ENCODE results near the gene CMIP. TPM values are rescaled to one million over a fixed set of nuclear protein-coding genes. Genes with fewer than 3 reads are reported as not detected.

CMIP gene
- total RNA-seq, 5 donors from 2014 or later (not counting 1 experiment from before 2014, with no cell fraction given) = 39.8 to 55.9 (median 42.6) TPM

GRCh38 chr16:81527477-81528178 is 83.0 kb downstream of the CMIP start:
- H3K9me3 Mint-ChIP-seq = no peaks in the 10 kb centered on the region
- no peak overlapping the region for H3K4me3 Mint-ChIP-seq
- ATAC-seq (replicated peaks in 1 of 4) (no peak), DNase-seq (no peak)
- peaks cover 26% of the 10 kb centered on the region for H3K36me3 Mint-ChIP-seq
- Histone ChIP-seq H3K9me3 (no peaks in the 10 kb centered on the region), H3K4me3 (ENCODE audit: control insufficient read depth in 1 of 2, extremely low read depth in 1 of 2, low read length in 1 of 2) (no peak overlapping the region), H3K4me1 (ENCODE audit: control insufficient read depth in 1 of 2, extremely low read depth in 1 of 2, insufficient read depth in 2 of 2, low read length in 2 of 2) (peaks cover 0 to 65% of the 10 kb centered on the region in 2 experiments), H3K27ac (ENCODE audit: low read length) (peak overlapping the region; percentile 74), H3K27me3 (replicated peaks in 1 of 2; ENCODE audit: control insufficient read depth in 2 of 2, extremely low read depth in 1 of 2, insufficient read depth in 2 of 2, low read length in 1 of 2) (no peaks in the 10 kb centered on the region), H3K36me3 (ENCODE audit: control insufficient read depth in 2 of 2, extremely low read depth in 1 of 2, insufficient read depth in 1 of 2, low read length in 1 of 2) (peaks cover 2 to 4% of the 10 kb centered on the region in 2 donors)
- WGBS (ENCODE audit: insufficient coverage) = 93% methylated on average over 2 of the region's 7 CpGs
- ChIA-PET POLR2A (no interaction called here), CTCF (interaction anchor here in 1 of 2 donors (1.8 kb wide), 1 partner anchor 124 kb away, joined by 4 read pairs; no protein-coding TSS in a partner anchor)
- H3K27me3 Mint-ChIP-seq = no peaks in the 10 kb centered on the region
- H3K4me1 Mint-ChIP-seq = peaks cover 30 to 61% (median 55%) of the 10 kb centered on the region in 3 donors
- peak overlapping the region in 1 of 2 donors; percentile 83 for H3K27ac Mint-ChIP-seq

GRCh38 chr16:81528256-81528655 is 83.6 kb downstream of the CMIP start:
- WGBS (ENCODE audit: insufficient coverage) = 100% methylated on average over 2 of the region's 2 CpGs
- Mint-ChIP-seq H3K27me3 (no peaks in the 10 kb centered on the region), H3K9me3 (no peaks in the 10 kb centered on the region), H3K4me1 (peaks cover 30 to 61% (median 53%) of the 10 kb centered on the region in 3 donors), H3K4me3 (no peak overlapping the region), H3K36me3 (peaks cover 30% of the 10 kb centered on the region), H3K27ac (no peak overlapping the region)
- no peak overlapping the region for H3K27ac ChIP-seq (ENCODE audit: low read length)
- no peaks in the 10 kb centered on the region for H3K9me3 ChIP-seq
- CTCF ChIA-PET = no interaction called here
- DNase-seq (no peak), ATAC-seq (replicated peaks in 1 of 4) (no peak)
- POLR2A ChIA-PET = interaction anchor here in 1 of 2 donors (0.7 kb wide), 1 partner anchor 169 kb away, joined by 3 read pairs; no protein-coding TSS in a partner anchor
- H3K4me3 ChIP-seq (ENCODE audit: control insufficient read depth in 1 of 2, extremely low read depth in 1 of 2, low read length in 1 of 2) = no peak overlapping the region
- H3K27me3 ChIP-seq (replicated peaks in 1 of 2; ENCODE audit: control insufficient read depth in 2 of 2, extremely low read depth in 1 of 2, insufficient read depth in 2 of 2, low read length in 1 of 2) = no peaks in the 10 kb centered on the region
- H3K36me3 ChIP-seq (ENCODE audit: control insufficient read depth in 2 of 2, extremely low read depth in 1 of 2, insufficient read depth in 1 of 2, low read length in 1 of 2) = peaks cover 2 to 4% of the 10 kb centered on the region in 2 donors
- peaks cover 0 to 59% of the 10 kb centered on the region in 2 experiments for H3K4me1 ChIP-seq (ENCODE audit: control insufficient read depth in 1 of 2, extremely low read depth in 1 of 2, insufficient read depth in 2 of 2, low read length in 2 of 2)

GRCh38 chr16:81530296-81530721 is 85.7 kb downstream of the CMIP start:
- DNase-seq (no peak), ATAC-seq (replicated peaks in 1 of 4) (no peak)
- Mint-ChIP-seq H3K27ac (no peak overlapping the region), H3K27me3 (no peaks in the 10 kb centered on the region), H3K36me3 (peaks cover 30% of the 10 kb centered on the region), H3K4me1 (peaks cover 28 to 48% (median 44%) of the 10 kb centered on the region in 3 donors), H3K4me3 (no peak overlapping the region), H3K9me3 (no peaks in the 10 kb centered on the region)
- Histone ChIP-seq H3K9me3 (no peaks in the 10 kb centered on the region), H3K4me1 (ENCODE audit: control insufficient read depth in 1 of 2, extremely low read depth in 1 of 2, insufficient read depth in 2 of 2, low read length in 2 of 2) (peaks cover 0 to 38% of the 10 kb centered on the region in 2 experiments), H3K27me3 (replicated peaks in 1 of 2; ENCODE audit: control insufficient read depth in 2 of 2, extremely low read depth in 1 of 2, insufficient read depth in 2 of 2, low read length in 1 of 2) (no peaks in the 10 kb centered on the region), H3K36me3 (ENCODE audit: control insufficient read depth in 2 of 2, extremely low read depth in 1 of 2, insufficient read depth in 1 of 2, low read length in 1 of 2) (peaks cover 2 to 4% of the 10 kb centered on the region in 2 donors), H3K27ac (ENCODE audit: low read length) (no peak overlapping the region), H3K4me3 (ENCODE audit: control insufficient read depth in 1 of 2, extremely low read depth in 1 of 2, low read length in 1 of 2) (no peak overlapping the region)
- CTCF ChIA-PET = no interaction called here
- POLR2A ChIA-PET = no interaction called here
- WGBS (ENCODE audit: insufficient coverage) = 94% methylated on average over 16 of the region's 16 CpGs

GRCh38 chr16:81530814-81531213 is 86.2 kb downstream of the CMIP start:
- peak overlapping the region in 1 of 2 donors; percentile 4 for H3K27ac Mint-ChIP-seq
- no peaks in the 10 kb centered on the region for H3K9me3 Mint-ChIP-seq
- no peaks in the 10 kb centered on the region for H3K27me3 Mint-ChIP-seq
- Histone ChIP-seq H3K9me3 (no peaks in the 10 kb centered on the region), H3K27ac (ENCODE audit: low read length) (no peak overlapping the region), H3K4me3 (ENCODE audit: control insufficient read depth in 1 of 2, extremely low read depth in 1 of 2, low read length in 1 of 2) (no peak overlapping the region), H3K36me3 (ENCODE audit: control insufficient read depth in 2 of 2, extremely low read depth in 1 of 2, insufficient read depth in 1 of 2, low read length in 1 of 2) (peaks cover 2 to 4% of the 10 kb centered on the region in 2 donors), H3K27me3 (replicated peaks in 1 of 2; ENCODE audit: control insufficient read depth in 2 of 2, extremely low read depth in 1 of 2, insufficient read depth in 2 of 2, low read length in 1 of 2) (no peaks in the 10 kb centered on the region), H3K4me1 (ENCODE audit: control insufficient read depth in 1 of 2, extremely low read depth in 1 of 2, insufficient read depth in 2 of 2, low read length in 2 of 2) (peaks cover 0 to 34% of the 10 kb centered on the region in 2 experiments)
- peaks cover 29% of the 10 kb centered on the region for H3K36me3 Mint-ChIP-seq
- WGBS (ENCODE audit: insufficient coverage) = 96% methylated on average over 12 of the region's 12 CpGs
- DNase-seq (no peak), ATAC-seq (replicated peaks in 1 of 4) (no peak)
- no peak overlapping the region for H3K4me3 Mint-ChIP-seq
- ChIA-PET POLR2A (no interaction called here), CTCF (no interaction called here)
- H3K4me1 Mint-ChIP-seq = peaks cover 28 to 47% (median 41%) of the 10 kb centered on the region in 3 donors

GRCh38 chr16:81531419-81531821 is 86.8 kb downstream of the CMIP start:
- ChIA-PET POLR2A (no interaction called here), CTCF (no interaction called here)
- Mint-ChIP-seq H3K36me3 (peaks cover 34% of the 10 kb centered on the region), H3K4me1 (peaks cover 28 to 42% (median 35%) of the 10 kb centered on the region in 3 donors), H3K4me3 (no peak overlapping the region), H3K27ac (no peak overlapping the region), H3K9me3 (no peaks in the 10 kb centered on the region), H3K27me3 (no peaks in the 10 kb centered on the region)
- 100% methylated on average over 10 of the region's 11 CpGs for WGBS (ENCODE audit: insufficient coverage)
- Histone ChIP-seq H3K27ac (ENCODE audit: low read length) (no peak overlapping the region), H3K27me3 (replicated peaks in 1 of 2; ENCODE audit: control insufficient read depth in 2 of 2, extremely low read depth in 1 of 2, insufficient read depth in 2 of 2, low read length in 1 of 2) (no peaks in the 10 kb centered on the region), H3K4me1 (ENCODE audit: control insufficient read depth in 1 of 2, extremely low read depth in 1 of 2, insufficient read depth in 2 of 2, low read length in 2 of 2) (peaks cover 0 to 28% of the 10 kb centered on the region in 2 experiments), H3K4me3 (ENCODE audit: control insufficient read depth in 1 of 2, extremely low read depth in 1 of 2, low read length in 1 of 2) (no peak overlapping the region), H3K9me3 (no peaks in the 10 kb centered on the region), H3K36me3 (ENCODE audit: control insufficient read depth in 2 of 2, extremely low read depth in 1 of 2, insufficient read depth in 1 of 2, low read length in 1 of 2) (peaks cover 2 to 4% of the 10 kb centered on the region in 2 donors)
- DNase-seq (no peak), ATAC-seq (replicated peaks in 1 of 4) (no peak)

GRCh38 chr16:81532491-81533174 is 88.0 kb downstream of the CMIP start:
- Mint-ChIP-seq H3K4me1 (peaks cover 18 to 32% (median 24%) of the 10 kb centered on the region in 3 donors), H3K27ac (no peak overlapping the region), H3K36me3 (peaks cover 38% of the 10 kb centered on the region), H3K27me3 (no peaks in the 10 kb centered on the region), H3K4me3 (no peak overlapping the region), H3K9me3 (no peaks in the 10 kb centered on the region)
- Histone ChIP-seq H3K4me1 (ENCODE audit: control insufficient read depth in 1 of 2, extremely low read depth in 1 of 2, insufficient read depth in 2 of 2, low read length in 2 of 2) (peaks cover 0 to 16% of the 10 kb centered on the region in 2 experiments), H3K27me3 (replicated peaks in 1 of 2; ENCODE audit: control insufficient read depth in 2 of 2, extremely low read depth in 1 of 2, insufficient read depth in 2 of 2, low read length in 1 of 2) (no peaks in the 10 kb centered on the region), H3K36me3 (ENCODE audit: control insufficient read depth in 2 of 2, extremely low read depth in 1 of 2, insufficient read depth in 1 of 2, low read length in 1 of 2) (peaks cover 0 to 2% of the 10 kb centered on the region in 2 donors), H3K4me3 (ENCODE audit: control insufficient read depth in 1 of 2, extremely low read depth in 1 of 2, low read length in 1 of 2) (no peak overlapping the region), H3K9me3 (no peaks in the 10 kb centered on the region), H3K27ac (ENCODE audit: low read length) (no peak overlapping the region)
- DNase-seq (no peak), ATAC-seq (replicated peaks in 1 of 4) (no peak)
- ChIA-PET POLR2A (no interaction called here), CTCF (no interaction called here)
- 85% methylated on average over 16 of the region's 19 CpGs for WGBS (ENCODE audit: insufficient coverage)

All from T-cell (primary cell).